ENCODE data around the gene RASA3.

DNA sequence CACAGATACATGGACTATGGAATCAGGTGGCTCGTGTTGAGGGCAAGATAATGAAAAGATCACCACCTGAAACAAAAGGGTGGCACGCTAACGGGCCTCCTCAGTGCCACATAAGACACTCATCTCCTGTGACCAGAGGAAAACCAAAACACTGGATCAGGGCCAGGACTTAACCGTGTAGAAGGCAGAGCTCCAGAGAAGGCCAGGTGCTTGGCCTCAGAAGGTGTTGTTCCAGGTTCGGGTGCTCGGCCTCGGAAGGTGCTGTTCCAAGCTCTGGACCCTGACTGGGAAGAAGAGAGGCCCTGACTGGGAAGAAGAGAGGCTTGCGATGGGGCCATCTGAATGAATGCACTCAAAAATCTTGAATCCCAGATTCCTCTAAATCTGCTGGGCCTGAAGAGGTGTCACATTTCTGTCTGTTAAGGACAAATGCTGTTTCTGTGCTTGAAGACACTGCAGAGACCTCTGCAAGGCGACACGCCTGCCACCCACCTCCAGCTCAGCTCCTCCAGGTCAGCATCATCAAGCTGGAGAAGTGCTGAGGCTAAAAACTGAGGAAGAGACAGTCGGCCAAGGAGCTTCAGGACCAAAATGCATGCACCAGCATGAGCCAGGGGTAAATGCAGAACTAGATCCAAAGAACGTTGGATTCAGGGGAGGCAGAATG is 2.7 kb upstream of the RASA3 start:
- TF ChIP-seq, protein P1, sequence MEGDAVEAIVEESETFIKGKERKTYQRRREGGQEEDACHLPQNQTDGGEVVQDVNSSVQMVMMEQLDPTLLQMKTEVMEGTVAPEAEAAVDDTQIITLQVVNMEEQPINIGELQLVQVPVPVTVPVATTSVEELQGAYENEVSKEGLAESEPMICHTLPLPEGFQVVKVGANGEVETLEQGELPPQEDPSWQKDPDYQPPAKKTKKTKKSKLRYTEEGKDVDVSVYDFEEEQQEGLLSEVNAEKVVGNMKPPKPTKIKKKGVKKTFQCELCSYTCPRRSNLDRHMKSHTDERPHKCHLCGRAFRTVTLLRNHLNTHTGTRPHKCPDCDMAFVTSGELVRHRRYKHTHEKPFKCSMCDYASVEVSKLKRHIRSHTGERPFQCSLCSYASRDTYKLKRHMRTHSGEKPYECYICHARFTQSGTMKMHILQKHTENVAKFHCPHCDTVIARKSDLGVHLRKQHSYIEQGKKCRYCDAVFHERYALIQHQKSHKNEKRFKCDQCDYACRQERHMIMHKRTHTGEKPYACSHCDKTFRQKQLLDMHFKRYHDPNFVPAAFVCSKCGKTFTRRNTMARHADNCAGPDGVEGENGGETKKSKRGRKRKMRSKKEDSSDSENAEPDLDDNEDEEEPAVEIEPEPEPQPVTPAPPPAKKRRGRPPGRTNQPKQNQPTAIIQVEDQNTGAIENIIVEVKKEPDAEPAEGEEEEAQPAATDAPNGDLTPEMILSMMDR (conservative IDR thresholded peaks at IDR 0.05; ENCODE audit: low read depth, low read length) = no peak
- no peak for TF ChIP-seq EZH2phosphoT487 (IDR thresholded peaks at IDR 0.05; ENCODE audit: borderline replicate concordance, low read length)
